K562 (cell line): ENCODE data around the gene CDK14.

Experiments
- BHLHE40 ChIP-seq: IDR thresholded peaks from 2 replicates; pipeline ENCODE4 v1.6.1; 2011; ENCODE audit warnings: low read length, improper control_type of control experiment
- C11orf30 ChIP-seq: fragments of 450-650 bp; IDR thresholded peaks from 2 replicates; pipeline ENCODE4 v1.6.1; 2016; ENCODE audit warnings: low read depth, mild to moderate bottlenecking
- CCNT2 ChIP-seq: IDR thresholded peaks from 2 replicates; pipeline ENCODE4 v1.6.1; 2011; ENCODE audit warnings: borderline replicate concordance, low read depth, mild to moderate bottlenecking, moderate library complexity, mixed read lengths, low read length; ENCODE audit not compliant: insufficient read length; ENCODE audit errors: extremely low read depth
- CREB1 ChIP-seq, 2 experiments: sonication (generic) in 1 of 2; formaldehyde crosslinking in 1 of 2; IDR thresholded peaks; 2 replicates each; pipeline versions ENCODE4 v1.6.1 to v1.8.0; 2012 to 2022; ENCODE audit warnings: inconsistent platforms in 1 of 2, mild to moderate bottlenecking in 1 of 2, missing genetic modification reagents in 1 of 2, moderate library complexity in 1 of 2
- EZH2 ChIP-seq: IDR thresholded peaks from 2 replicates; pipeline ENCODE4 v1.6.1; 2012; ENCODE audit warnings: low read depth, mild to moderate bottlenecking, inconsistent platforms, low read length, borderline replicate concordance
- ZNF175 ChIP-seq: fragments of 200-800 bp; sonication (Bioruptor generic); IDR thresholded peaks from 2 replicates; pipeline ENCODE4 v1.6.1; 2016; ENCODE audit warnings: low read depth, mild to moderate bottlenecking, missing genetic modification characterization, missing compliant biosample characterization
- TF ChIP-seq, protein P1 (sequence below), 3 experiments: IDR thresholded peaks in 2 of 3; conservative IDR thresholded peaks in 1 of 3; 2 replicates each; pipeline ENCODE4 v1.5.1; 2011 to 2012; ENCODE audit warnings: low read length in 3 of 3, mild to moderate bottlenecking in 3 of 3, control low read depth in 2 of 3, improper control_type of control experiment in 1 of 3, inconsistent platforms in 1 of 3, low read depth in 1 of 3, mixed read lengths in 1 of 3, moderate library complexity in 1 of 3; ENCODE audit not compliant: insufficient read depth in 2 of 3
- TF ChIP-seq, protein P2 (sequence below): fragments of 200-800 bp; sonication (Bioruptor generic); IDR thresholded peaks from 2 replicates; pipeline ENCODE4 v1.6.1; 2017; ENCODE audit warnings: missing genetic modification characterization, missing compliant biosample characterization
- TF ChIP-seq, protein P3 (sequence below): sonication (generic); formaldehyde crosslinking; IDR thresholded peaks from 2 replicates; pipeline ENCODE4 v1.9.0; 2022; ENCODE audit warnings: mild to moderate bottlenecking, missing genetic modification reagents

DNA sequence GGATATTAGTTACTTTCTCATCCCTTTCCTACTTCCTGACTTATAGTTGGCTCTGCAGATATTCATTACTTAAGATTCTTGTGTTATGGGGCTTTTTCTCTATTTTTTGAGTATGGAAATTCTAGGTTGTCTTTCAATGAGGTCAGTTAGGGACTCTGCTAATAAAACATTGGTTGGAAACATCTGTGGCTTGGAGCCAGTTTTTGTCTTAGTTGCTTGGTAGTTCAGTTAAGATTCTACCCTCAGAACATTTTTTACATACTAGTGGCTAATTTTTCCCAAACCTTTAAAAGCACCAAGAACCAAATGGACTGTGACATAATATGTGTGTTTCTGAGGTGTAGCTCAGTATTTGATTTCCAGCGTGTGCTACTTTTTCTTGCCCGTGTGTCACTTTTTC is 362.5 kb downstream of the CDK14 start:
- TF ChIP-seq C11orf30 (no peak), CREB1 (IDR thresholded peaks at IDR 0.05) (no peak), CREB1 (CRISPR knock-in tag; IDR thresholded peaks at IDR 0.05) (no peak), BHLHE40 (no peak), CCNT2 (no peak), EZH2 (no peak), ZNF175 (no peak)
- TF ChIP-seq, protein P1, sequence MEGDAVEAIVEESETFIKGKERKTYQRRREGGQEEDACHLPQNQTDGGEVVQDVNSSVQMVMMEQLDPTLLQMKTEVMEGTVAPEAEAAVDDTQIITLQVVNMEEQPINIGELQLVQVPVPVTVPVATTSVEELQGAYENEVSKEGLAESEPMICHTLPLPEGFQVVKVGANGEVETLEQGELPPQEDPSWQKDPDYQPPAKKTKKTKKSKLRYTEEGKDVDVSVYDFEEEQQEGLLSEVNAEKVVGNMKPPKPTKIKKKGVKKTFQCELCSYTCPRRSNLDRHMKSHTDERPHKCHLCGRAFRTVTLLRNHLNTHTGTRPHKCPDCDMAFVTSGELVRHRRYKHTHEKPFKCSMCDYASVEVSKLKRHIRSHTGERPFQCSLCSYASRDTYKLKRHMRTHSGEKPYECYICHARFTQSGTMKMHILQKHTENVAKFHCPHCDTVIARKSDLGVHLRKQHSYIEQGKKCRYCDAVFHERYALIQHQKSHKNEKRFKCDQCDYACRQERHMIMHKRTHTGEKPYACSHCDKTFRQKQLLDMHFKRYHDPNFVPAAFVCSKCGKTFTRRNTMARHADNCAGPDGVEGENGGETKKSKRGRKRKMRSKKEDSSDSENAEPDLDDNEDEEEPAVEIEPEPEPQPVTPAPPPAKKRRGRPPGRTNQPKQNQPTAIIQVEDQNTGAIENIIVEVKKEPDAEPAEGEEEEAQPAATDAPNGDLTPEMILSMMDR (IDR thresholded peaks at IDR 0.05 in 2 of 3, conservative IDR thresholded peaks at IDR 0.05 in 1 of 3; ENCODE audit: insufficient read depth in 2 of 3, low read depth in 1 of 3, low read length in 3 of 3): no peak
- TF ChIP-seq, protein P2, sequence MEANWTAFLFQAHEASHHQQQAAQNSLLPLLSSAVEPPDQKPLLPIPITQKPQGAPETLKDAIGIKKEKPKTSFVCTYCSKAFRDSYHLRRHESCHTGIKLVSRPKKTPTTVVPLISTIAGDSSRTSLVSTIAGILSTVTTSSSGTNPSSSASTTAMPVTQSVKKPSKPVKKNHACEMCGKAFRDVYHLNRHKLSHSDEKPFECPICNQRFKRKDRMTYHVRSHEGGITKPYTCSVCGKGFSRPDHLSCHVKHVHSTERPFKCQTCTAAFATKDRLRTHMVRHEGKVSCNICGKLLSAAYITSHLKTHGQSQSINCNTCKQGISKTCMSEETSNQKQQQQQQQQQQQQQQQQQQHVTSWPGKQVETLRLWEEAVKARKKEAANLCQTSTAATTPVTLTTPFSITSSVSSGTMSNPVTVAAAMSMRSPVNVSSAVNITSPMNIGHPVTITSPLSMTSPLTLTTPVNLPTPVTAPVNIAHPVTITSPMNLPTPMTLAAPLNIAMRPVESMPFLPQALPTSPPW (CRISPR knock-in tag): no peak
- TF ChIP-seq, protein P3, sequence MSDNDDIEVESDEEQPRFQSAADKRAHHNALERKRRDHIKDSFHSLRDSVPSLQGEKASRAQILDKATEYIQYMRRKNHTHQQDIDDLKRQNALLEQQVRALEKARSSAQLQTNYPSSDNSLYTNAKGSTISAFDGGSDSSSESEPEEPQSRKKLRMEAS: no peak
